GM18505 (cell line): Measurements from ENCODE around the gene WWP2.
"Not testable (repeated sequence)": the region's sequence is repeated elsewhere in the genome, so short reads cannot be mapped to it uniquely, and the experiment has no call there.

Experiments
- ATAC-seq: cut with Tn5 transposase; IDR thresholded peaks from one replicate; pipeline ENCODE4 v1.9.1; 2021; ENCODE audit not compliant: unreplicated experiment
- POLR2A ChIP-seq: IDR thresholded peaks from 4 replicates; pipeline ENCODE4 v1.6.1; 2011; ENCODE audit warnings: borderline replicate concordance; ENCODE audit not compliant: insufficient read depth, insufficient read length; ENCODE audit errors: extremely low read depth

Gene WWP2

DNA sequence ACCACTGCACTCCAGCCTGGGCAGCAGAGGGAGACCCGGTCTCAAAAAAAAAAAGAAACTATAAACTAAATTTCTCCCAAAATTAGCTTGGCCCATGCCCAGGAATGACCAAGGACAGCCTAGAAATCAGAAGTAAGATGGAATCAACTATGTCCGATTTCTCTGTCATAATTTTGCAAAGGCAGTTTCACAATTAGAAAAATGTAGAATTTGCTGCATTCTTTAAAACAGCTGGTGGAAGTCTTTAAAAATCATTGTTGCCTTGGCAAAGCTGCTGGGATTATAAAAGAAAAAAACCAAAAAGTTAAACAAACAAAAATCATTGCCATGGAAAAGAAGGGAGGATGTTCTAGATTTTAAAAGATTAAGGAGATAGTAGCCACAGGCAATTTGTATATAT lies 32.4 kb downstream of the WWP2 start:
- ATAC-seq: no peak
- no peak for TF ChIP-seq POLR2A

DNA sequence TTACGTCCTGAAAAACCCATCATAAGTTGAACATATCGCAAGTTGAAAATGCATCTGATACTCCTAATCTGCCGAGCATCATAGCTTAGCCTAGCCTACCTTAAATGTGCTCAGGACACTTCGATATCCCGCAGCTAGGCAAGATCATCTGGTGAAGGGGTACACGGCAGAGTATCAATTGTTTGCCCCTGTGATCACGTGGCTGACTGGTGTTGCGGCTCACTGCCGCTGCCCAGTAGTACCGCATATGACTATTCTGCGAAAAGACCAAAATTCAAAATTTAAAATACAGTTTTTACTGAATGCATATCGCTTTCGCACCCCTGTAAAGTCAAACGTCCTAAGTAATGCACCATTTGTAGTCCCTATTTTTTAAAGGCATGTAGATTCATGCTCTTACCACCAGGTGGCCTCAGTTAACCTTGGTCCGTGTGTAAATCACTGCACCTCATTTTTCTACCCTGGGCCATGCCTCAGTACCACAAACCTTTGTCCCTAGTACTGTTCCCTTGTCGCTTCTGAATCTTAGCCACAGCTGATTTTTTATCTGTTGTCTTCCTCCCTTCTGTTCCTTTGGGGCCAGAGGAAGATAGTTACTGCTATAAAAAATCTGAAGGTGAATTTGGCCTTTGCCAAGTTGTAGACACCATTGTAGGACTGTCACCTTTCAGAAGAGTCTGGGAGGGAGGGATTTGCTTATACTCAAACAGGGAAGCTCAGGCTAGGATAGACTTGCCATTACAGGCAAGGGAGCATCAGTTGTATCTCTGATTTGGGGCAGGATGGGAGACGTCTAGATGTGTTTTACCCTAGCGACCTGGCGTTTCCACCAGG lies 34.4 kb downstream of the WWP2 start:
- TF ChIP-seq POLR2A: no peak
- ATAC-seq: no peak

GRCh38 chr16:69798466-69798865 lies 36.3 kb downstream of the WWP2 start:
- TF ChIP-seq POLR2A: no peak
- no peak for ATAC-seq

DNA sequence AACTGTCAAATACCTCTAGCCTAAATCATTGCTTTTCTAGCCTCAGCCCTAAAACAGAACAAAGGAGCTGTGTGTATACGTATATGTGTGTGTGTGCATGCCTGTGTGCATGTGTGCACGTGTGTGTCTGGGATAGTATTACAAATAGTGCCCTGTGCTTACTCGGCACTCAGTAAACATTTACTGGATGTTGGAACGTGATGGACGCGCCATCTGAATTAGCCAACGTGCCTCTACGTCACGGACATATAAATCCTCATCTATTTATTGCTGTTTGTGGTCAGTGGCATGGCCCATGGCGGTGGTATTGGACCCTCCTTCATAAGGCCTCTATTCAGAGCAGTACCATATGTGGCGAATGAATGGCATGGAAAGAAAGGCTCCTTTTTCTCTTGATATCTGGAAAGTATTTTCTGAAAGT lies 37.5 kb downstream of the WWP2 start:
- no peak for TF ChIP-seq POLR2A
- ATAC-seq: no peak

DNA sequence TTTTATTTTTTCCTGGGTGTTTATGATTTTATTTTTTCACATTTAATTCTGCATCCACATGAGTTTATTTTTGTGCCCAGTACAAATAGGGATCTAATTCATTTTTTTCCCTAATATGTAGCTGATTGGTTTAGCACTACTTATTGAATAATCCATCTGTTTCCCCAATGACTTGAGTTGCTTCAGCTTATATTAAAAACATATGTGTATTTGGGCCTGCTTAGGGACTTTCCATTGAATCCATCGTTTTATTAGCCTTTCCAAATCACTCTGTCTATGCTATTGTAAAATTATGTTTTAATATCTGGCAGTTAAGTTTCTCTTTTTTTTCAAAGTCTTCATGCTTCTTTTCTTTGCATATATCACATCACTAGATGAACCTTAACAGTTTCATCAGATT lies 42.2 kb downstream of the WWP2 start:
- TF ChIP-seq POLR2A: no peak
- ATAC-seq: no peak

GRCh38 chr16:69806776-69807175 lies 44.6 kb downstream of the WWP2 start:
- ATAC-seq: not testable (repeated sequence)

GRCh38 chr16:69812688-69813014 lies 50.5 kb downstream of the WWP2 start:
- TF ChIP-seq POLR2A: no peak
- no peak for ATAC-seq

DNA sequence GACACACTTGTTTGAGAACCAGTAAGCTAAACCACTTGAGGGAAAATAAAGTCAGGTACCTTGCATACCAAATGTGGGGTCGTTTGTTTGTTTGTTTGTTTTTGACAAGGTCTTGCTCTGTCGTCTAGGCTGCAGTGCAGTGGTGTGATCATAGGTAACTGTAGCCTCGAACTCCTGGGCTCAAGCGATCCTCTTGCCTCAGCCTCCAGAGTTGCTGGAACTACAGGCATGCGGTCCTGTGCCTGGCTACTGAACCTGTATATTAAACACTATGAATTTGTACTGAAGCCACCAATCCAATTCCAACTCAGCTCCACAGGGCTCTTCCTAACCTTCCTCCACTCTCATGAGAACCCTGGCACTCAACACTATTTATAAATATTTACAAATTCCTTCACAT lies 51.9 kb downstream of the WWP2 start:
- no peak for ATAC-seq
- no peak for TF ChIP-seq POLR2A

DNA sequence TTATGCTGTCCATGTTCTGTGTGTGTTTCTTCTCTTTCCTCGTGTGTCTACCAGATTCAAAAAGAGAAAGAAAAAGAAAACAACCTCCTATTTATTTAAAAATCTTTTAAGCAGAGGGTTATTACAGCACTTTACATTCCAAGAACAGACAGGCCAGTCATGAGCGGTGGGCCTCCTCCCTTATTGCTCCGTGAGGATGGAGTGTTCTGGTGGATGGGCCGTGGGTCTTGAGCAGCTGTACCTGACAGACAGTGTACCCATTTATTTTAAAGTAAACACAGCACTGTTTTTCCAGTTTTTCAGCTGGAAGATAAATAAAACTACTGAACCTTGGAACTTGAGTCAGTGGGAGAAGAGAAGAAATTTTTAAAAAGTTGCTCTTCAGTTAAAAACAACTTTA lies 52.4 kb downstream of the WWP2 start:
- no peak for ATAC-seq
- TF ChIP-seq POLR2A: no peak

- not testable (repeated sequence) for ATAC-seq
These were observed 53.2 kb downstream of the WWP2 start for GRCh38 chr16:69815216-69815883.

GRCh38 chr16:69816996-69817395 lies 54.9 kb downstream of the WWP2 start:
- TF ChIP-seq POLR2A: no peak
- no peak for ATAC-seq

DNA sequence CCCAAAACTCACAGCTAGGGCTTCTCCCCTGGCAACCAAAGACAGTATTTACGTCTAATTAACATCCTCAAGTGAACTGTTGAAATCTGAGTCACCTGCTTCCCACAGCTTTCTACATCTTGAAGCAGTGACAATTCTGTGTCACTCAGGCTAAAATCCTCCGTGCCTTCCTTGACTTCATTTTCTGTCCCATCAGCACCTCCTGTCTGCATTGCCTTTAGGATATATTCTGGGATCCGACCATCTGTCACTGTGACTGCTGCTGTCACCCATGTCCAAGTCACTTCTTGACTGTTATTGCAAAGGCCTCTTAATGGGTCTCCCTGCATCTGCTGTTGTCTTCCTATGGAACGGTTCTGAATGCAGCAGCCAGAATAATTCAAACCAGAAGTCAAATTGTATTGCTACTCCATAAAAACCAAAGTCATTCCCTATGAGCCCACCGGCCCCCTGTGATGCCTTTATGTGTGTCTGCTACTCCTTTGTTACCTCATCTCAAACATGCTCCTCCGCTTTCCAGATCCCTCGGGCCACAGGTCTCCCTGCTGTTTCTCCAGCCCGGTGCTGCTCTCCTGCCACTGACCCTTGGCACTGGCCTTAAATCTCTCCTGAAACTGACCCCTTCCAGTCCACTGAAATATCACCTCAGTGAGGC lies 56.9 kb downstream of the WWP2 start:
- ATAC-seq: no peak
- no peak for TF ChIP-seq POLR2A

- ATAC-seq: no peak
- TF ChIP-seq POLR2A: no peak
These were observed 58.9 kb downstream of the WWP2 start for GRCh38 chr16:69820926-69821541.

DNA sequence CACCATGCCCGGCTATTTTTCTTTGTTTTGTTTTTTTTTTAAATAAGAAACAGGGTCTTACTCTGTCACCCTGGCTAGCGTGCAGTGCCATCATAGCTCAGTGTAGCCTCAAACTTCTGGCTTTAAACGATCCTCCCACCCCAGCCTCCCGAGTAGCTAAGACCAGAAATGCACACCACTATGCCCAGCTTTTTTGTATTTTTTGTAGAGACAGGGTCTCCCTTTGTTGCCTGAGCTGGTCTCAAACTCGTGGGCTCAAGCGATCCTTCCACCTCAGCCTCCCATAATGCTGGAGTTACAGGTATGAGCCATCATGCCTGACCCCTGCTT lies 59.7 kb downstream of the WWP2 start:
- TF ChIP-seq POLR2A: no peak
- no peak for ATAC-seq
